ENCODE measurements around the gene SELENON. TPM values are rescaled to one million over a fixed set of nuclear protein-coding genes. Genes with fewer than 3 reads are reported as not detected.

SELENON gene
- total RNA-seq, 1 donor, result 33.7 TPM

DNA sequence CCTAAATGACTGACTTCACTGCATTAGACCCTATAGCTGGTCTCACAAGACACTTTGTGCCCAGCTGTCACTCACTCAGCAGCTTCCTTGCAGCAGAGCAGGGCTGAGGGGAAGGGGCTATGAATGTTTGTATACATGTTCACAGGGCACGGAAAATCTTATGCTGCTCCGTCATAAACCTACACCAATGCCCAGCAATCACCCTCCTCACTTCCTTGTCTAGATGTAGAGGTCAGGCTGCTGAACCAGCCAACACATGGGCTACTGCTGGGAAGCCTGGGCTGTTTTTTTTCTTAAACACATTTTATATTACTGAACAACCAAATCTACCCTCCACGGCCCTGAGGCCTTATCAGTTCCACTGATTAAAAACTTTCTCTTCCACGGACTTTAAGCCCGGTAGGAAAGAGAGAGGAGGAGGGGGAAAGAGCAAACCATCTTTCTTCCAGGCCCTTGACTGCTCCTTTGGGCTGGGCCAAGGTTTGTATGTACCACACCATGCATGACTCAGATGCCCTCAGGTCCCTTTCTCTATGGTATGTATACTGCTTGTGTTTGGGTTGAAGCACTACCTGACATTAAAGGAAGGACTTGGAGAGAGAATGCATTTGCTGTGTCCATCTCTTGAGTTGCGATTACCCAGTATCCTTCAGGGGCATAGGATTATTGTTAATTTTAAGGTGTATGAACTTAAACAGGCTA, 32.5 kb downstream of the SELENON start:
- H3K27me3 ChIP-seq (ENCODE audit: insufficient read depth, low read length), result no peaks in the 10 kb centered on the region
- DNase-seq (ENCODE audit: insufficient read length, low spot score, missing footprints), result no peak
- peaks cover 64% of the 10 kb centered on the region for H3K36me3 ChIP-seq (ENCODE audit: insufficient read depth, low read length)
- H3K9me3 ChIP-seq (ENCODE audit: low read depth, low read length), result no peaks in the 10 kb centered on the region
- H3K4me1 ChIP-seq (ENCODE audit: insufficient read depth, low read length), result no peaks in the 10 kb centered on the region
- peaks cover 2% of the 10 kb centered on the region for H4K20me1 ChIP-seq (ENCODE audit: insufficient read depth, low read length)
- H3K4me3 ChIP-seq (ENCODE audit: insufficient read depth, low read length), result no peak overlapping the region
- no peak overlapping the region for H3K27ac ChIP-seq (ENCODE audit: low read depth, low read length)
- H3K79me2 ChIP-seq (ENCODE audit: insufficient read depth, low read length), result no peaks in the 10 kb centered on the region
- TF ChIP-seq, protein P1, sequence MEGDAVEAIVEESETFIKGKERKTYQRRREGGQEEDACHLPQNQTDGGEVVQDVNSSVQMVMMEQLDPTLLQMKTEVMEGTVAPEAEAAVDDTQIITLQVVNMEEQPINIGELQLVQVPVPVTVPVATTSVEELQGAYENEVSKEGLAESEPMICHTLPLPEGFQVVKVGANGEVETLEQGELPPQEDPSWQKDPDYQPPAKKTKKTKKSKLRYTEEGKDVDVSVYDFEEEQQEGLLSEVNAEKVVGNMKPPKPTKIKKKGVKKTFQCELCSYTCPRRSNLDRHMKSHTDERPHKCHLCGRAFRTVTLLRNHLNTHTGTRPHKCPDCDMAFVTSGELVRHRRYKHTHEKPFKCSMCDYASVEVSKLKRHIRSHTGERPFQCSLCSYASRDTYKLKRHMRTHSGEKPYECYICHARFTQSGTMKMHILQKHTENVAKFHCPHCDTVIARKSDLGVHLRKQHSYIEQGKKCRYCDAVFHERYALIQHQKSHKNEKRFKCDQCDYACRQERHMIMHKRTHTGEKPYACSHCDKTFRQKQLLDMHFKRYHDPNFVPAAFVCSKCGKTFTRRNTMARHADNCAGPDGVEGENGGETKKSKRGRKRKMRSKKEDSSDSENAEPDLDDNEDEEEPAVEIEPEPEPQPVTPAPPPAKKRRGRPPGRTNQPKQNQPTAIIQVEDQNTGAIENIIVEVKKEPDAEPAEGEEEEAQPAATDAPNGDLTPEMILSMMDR (IDR thresholded peaks at IDR 0.05; ENCODE audit: extremely low read depth, low read depth, low read length), result no peak
- no peak overlapping the region for H3K4me2 ChIP-seq (ENCODE audit: insufficient read depth, low read length)
- H2AFZ ChIP-seq (ENCODE audit: low read length), result no peak overlapping the region

DNA sequence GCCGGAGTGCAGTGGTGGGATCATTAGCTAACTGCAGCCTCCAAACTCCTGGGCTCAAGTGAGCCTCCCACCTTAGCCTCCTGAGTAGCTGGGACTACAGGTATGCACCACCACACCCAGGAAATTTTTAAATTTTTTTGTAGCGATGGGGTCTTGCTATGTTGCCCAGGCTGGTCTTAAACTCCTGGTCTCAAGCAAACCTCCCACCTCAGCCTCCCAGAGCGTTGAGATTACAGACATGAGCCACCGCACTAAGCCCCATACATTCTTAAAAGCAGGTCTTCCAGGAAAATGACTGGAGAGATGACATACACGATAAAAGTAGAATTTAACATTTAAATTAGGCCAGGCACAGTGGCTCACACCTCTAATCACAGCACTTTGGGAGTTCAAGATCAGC, 33.2 kb downstream of the SELENON start:
- peaks cover 2% of the 10 kb centered on the region for H4K20me1 ChIP-seq (ENCODE audit: insufficient read depth, low read length)
- no peak overlapping the region for H3K27ac ChIP-seq (ENCODE audit: low read depth, low read length)
- H3K4me3 ChIP-seq (ENCODE audit: insufficient read depth, low read length), result no peak overlapping the region
- DNase-seq (ENCODE audit: insufficient read length, low spot score, missing footprints), result no peak
- H3K36me3 ChIP-seq (ENCODE audit: insufficient read depth, low read length), result peaks cover 60% of the 10 kb centered on the region
- no peaks in the 10 kb centered on the region for H3K4me1 ChIP-seq (ENCODE audit: insufficient read depth, low read length)
- H3K27me3 ChIP-seq (ENCODE audit: insufficient read depth, low read length), result no peaks in the 10 kb centered on the region
- TF ChIP-seq, protein P1 (IDR thresholded peaks at IDR 0.05; ENCODE audit: extremely low read depth, low read depth, low read length), result no peak
- no peak overlapping the region for H3K4me2 ChIP-seq (ENCODE audit: insufficient read depth, low read length)
- no peaks in the 10 kb centered on the region for H3K9me3 ChIP-seq (ENCODE audit: low read depth, low read length)
- H3K79me2 ChIP-seq (ENCODE audit: insufficient read depth, low read length), result no peaks in the 10 kb centered on the region
- no peak overlapping the region for H2AFZ ChIP-seq (ENCODE audit: low read length)

DNA sequence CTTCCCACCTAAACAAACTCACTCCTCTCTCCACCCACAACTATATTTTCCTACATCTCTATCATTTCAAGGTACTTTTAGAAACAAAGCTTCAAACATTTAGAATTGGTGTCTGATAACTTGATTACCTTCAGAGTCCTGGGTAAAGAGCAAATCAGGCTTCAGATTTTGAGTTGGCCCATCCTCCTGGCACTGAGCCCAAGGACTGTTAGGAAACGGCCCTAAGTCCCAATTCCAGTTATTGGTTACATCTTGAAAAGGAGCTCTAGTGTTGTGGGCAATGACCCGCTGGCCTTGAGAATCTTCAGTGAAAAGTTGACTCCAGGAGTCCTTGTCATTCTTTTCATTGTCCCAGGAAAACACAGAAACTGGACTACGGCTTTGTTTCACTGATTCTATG, 34.9 kb downstream of the SELENON start:
- Histone ChIP-seq H2AFZ (ENCODE audit: low read length) (no peak overlapping the region), H3K79me2 (ENCODE audit: insufficient read depth, low read length) (no peaks in the 10 kb centered on the region), H4K20me1 (ENCODE audit: insufficient read depth, low read length) (peaks cover 2% of the 10 kb centered on the region), H3K4me3 (ENCODE audit: insufficient read depth, low read length) (no peak overlapping the region), H3K27me3 (ENCODE audit: insufficient read depth, low read length) (no peaks in the 10 kb centered on the region), H3K27ac (ENCODE audit: low read depth, low read length) (no peak overlapping the region), H3K4me1 (ENCODE audit: insufficient read depth, low read length) (no peaks in the 10 kb centered on the region), H3K36me3 (ENCODE audit: insufficient read depth, low read length) (peaks cover 47% of the 10 kb centered on the region), H3K4me2 (ENCODE audit: insufficient read depth, low read length) (no peak overlapping the region), H3K9me3 (ENCODE audit: low read depth, low read length) (no peaks in the 10 kb centered on the region)
- DNase-seq (ENCODE audit: insufficient read length, low spot score, missing footprints), result no peak
- TF ChIP-seq, protein P1 (IDR thresholded peaks at IDR 0.05; ENCODE audit: extremely low read depth, low read depth, low read length), result no peak

DNA sequence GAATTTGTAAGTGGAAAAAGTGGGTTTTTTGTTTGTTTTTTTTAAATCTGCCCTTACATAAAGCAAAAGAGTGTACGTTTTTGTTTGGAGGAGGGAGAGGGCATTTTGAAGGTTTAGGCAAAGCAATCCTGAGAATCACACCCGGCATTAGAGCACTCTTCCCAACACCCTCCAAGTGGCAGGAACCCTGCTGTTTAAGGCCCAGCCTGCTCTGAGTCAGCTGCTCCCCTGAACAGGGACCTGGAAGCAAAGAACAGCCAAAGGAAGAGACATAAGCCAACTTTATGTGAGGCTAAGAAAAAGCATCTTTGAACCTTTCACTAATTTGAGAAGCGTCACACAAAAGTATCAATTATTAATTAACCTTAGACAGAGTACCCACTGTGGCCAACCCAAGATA, 36.7 kb downstream of the SELENON start:
- Histone ChIP-seq H3K4me1 (ENCODE audit: insufficient read depth, low read length) (no peaks in the 10 kb centered on the region), H3K27ac (ENCODE audit: low read depth, low read length) (no peak overlapping the region), H3K4me3 (ENCODE audit: insufficient read depth, low read length) (no peak overlapping the region), H3K9me3 (ENCODE audit: low read depth, low read length) (no peaks in the 10 kb centered on the region), H3K36me3 (ENCODE audit: insufficient read depth, low read length) (peaks cover 29% of the 10 kb centered on the region), H3K79me2 (ENCODE audit: insufficient read depth, low read length) (no peaks in the 10 kb centered on the region), H4K20me1 (ENCODE audit: insufficient read depth, low read length) (peaks cover 2% of the 10 kb centered on the region), H2AFZ (ENCODE audit: low read length) (no peak overlapping the region), H3K27me3 (ENCODE audit: insufficient read depth, low read length) (no peaks in the 10 kb centered on the region), H3K4me2 (ENCODE audit: insufficient read depth, low read length) (no peak overlapping the region)
- DNase-seq (ENCODE audit: insufficient read length, low spot score, missing footprints), result no peak
- TF ChIP-seq, protein P1 (IDR thresholded peaks at IDR 0.05; ENCODE audit: extremely low read depth, low read depth, low read length), result no peak
